ENCODE results near the gene TSPYL1.

- TF ChIP-seq CTCF (conservative IDR thresholded peaks at IDR 0.05; ENCODE audit: low read length) = no peak
- no peak for TF ChIP-seq EZH2phosphoT487 (IDR thresholded peaks at IDR 0.05; ENCODE audit: borderline replicate concordance)
Observed at GRCh38 chr6:116326181-116326671, 46.5 kb upstream of the TSPYL1 start.

All from Loucy (cell line).